ENCODE data around the gene PCSK2.

- TF ChIP-seq CTCF (IDR thresholded peaks at IDR 0.05; ENCODE audit: poor library complexity, severe bottlenecking) (no peak), POLR2AphosphoS5 (IDR thresholded peaks at IDR 0.05) (no peak), SMC3 (conservative IDR thresholded peaks at IDR 0.05; ENCODE audit: poor library complexity) (no peak), EP300 (conservative IDR thresholded peaks at IDR 0.05; ENCODE audit: poor library complexity, severe bottlenecking) (no peak), TAF1 (IDR thresholded peaks at IDR 0.05; ENCODE audit: low read depth) (no peak), EZH2 (IDR thresholded peaks at IDR 0.05; ENCODE audit: borderline replicate concordance, insufficient read depth, low read length, poor library complexity, severe bottlenecking) (no peak), RAD21 (conservative IDR thresholded peaks at IDR 0.05) (no peak)
- TF ChIP-seq, protein P1, sequence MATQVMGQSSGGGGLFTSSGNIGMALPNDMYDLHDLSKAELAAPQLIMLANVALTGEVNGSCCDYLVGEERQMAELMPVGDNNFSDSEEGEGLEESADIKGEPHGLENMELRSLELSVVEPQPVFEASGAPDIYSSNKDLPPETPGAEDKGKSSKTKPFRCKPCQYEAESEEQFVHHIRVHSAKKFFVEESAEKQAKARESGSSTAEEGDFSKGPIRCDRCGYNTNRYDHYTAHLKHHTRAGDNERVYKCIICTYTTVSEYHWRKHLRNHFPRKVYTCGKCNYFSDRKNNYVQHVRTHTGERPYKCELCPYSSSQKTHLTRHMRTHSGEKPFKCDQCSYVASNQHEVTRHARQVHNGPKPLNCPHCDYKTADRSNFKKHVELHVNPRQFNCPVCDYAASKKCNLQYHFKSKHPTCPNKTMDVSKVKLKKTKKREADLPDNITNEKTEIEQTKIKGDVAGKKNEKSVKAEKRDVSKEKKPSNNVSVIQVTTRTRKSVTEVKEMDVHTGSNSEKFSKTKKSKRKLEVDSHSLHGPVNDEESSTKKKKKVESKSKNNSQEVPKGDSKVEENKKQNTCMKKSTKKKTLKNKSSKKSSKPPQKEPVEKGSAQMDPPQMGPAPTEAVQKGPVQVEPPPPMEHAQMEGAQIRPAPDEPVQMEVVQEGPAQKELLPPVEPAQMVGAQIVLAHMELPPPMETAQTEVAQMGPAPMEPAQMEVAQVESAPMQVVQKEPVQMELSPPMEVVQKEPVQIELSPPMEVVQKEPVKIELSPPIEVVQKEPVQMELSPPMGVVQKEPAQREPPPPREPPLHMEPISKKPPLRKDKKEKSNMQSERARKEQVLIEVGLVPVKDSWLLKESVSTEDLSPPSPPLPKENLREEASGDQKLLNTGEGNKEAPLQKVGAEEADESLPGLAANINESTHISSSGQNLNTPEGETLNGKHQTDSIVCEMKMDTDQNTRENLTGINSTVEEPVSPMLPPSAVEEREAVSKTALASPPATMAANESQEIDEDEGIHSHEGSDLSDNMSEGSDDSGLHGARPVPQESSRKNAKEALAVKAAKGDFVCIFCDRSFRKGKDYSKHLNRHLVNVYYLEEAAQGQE (IDR thresholded peaks at IDR 0.05; ENCODE audit: borderline replicate concordance): no peak
These were observed 910 bp upstream of the PCSK2 start for GRCh38 chr20:17225851-17226409.
